Calu3 (cell line): ENCODE results near the gene MLKL. TPM values are rescaled to one million over a fixed set of nuclear protein-coding genes. Genes with fewer than 3 reads are reported as not detected.

Experiments used
- BruUV-seq: library from RNA; stranded (reverse); fragments of 400-500 nt; replicated peaks from 2 replicates; lab custom pipeline; 2021; lab: Mats Ljungman, UMichigan
- CTCF ChIA-PET: fragments of 300-600 bp; sonication (Branson Sonifier 250); formaldehyde crosslinking; loops from one replicate; lab custom pipeline; 2022; ENCODE audit warnings: antibody characterized with exemption; lab: Charles Lee
- DNase-seq: peaks from one replicate; pipeline ENCODE4 v3.0.0; 2022
- H3K27ac Mint-ChIP-seq: one replicate; pipeline ENCODE4 v1.8.0; 2022; ENCODE audit warnings: mixed read lengths; ENCODE audit not compliant: unreplicated experiment
- H3K27me3 Mint-ChIP-seq: one replicate; pipeline ENCODE4 v1.8.0; 2022; ENCODE audit warnings: mixed read lengths; ENCODE audit not compliant: unreplicated experiment
- H3K36me3 Mint-ChIP-seq: one replicate; pipeline ENCODE4 v1.8.0; 2022; ENCODE audit warnings: mild to moderate bottlenecking, moderate library complexity, mixed read lengths; ENCODE audit not compliant: insufficient read depth, unreplicated experiment
- H3K4me1 Mint-ChIP-seq: one replicate; pipeline ENCODE4 v1.8.0; 2022; ENCODE audit warnings: mild to moderate bottlenecking, low read depth, mixed read lengths; ENCODE audit not compliant: unreplicated experiment
- H3K4me3 Mint-ChIP-seq: one replicate; pipeline ENCODE4 v1.8.0; 2022; ENCODE audit warnings: mild to moderate bottlenecking, low read depth, moderate library complexity, mixed read lengths; ENCODE audit not compliant: unreplicated experiment
- H3K9me3 Mint-ChIP-seq: one replicate; pipeline ENCODE4 v1.8.0; 2022; ENCODE audit warnings: low read depth, mixed read lengths; ENCODE audit not compliant: unreplicated experiment
- intact Hi-C: fragments of 100-400 bp; cut with micrococcal nuclease; formaldehyde crosslinking; loops from one replicate; pipeline ENCODE4 v1.10.0; 2022; ENCODE audit not compliant: unreplicated experiment
- total RNA-seq: library from RNA; stranded (reverse); gene quantifications from 2 replicates; pipeline ENCODE4 v1.2.3, GENCODE V29; 2022
- TF ChIP-seq, protein P1 (sequence below): fragments of 200-600 bp; IDR thresholded peaks from one replicate; pipeline ENCODE4 v1.8.0; 2022; ENCODE audit warnings: antibody characterized with exemption; ENCODE audit not compliant: unreplicated experiment

MLKL gene
- total RNA-seq, 1 experiment from 2014 or later, result 38.8 TPM

- no peak overlapping the region for H3K4me3 Mint-ChIP-seq
- CTCF ChIA-PET, result no interaction called here
- no peak for DNase-seq
- no peak overlapping the region for H3K27ac Mint-ChIP-seq
- TF ChIP-seq, protein P1, sequence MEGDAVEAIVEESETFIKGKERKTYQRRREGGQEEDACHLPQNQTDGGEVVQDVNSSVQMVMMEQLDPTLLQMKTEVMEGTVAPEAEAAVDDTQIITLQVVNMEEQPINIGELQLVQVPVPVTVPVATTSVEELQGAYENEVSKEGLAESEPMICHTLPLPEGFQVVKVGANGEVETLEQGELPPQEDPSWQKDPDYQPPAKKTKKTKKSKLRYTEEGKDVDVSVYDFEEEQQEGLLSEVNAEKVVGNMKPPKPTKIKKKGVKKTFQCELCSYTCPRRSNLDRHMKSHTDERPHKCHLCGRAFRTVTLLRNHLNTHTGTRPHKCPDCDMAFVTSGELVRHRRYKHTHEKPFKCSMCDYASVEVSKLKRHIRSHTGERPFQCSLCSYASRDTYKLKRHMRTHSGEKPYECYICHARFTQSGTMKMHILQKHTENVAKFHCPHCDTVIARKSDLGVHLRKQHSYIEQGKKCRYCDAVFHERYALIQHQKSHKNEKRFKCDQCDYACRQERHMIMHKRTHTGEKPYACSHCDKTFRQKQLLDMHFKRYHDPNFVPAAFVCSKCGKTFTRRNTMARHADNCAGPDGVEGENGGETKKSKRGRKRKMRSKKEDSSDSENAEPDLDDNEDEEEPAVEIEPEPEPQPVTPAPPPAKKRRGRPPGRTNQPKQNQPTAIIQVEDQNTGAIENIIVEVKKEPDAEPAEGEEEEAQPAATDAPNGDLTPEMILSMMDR, result no peak
- no TSS peak for BruUV-seq
- peaks cover 50% of the 10 kb centered on the region for H3K36me3 Mint-ChIP-seq
- H3K27me3 Mint-ChIP-seq, result no peaks in the 10 kb centered on the region
- no peaks in the 10 kb centered on the region for H3K4me1 Mint-ChIP-seq
- intact Hi-C loops, result no loop called here
- no peaks in the 10 kb centered on the region for H3K9me3 Mint-ChIP-seq
Observed at GRCh38 chr16:74721716-74722115, 21.1 kb upstream of the MLKL start.

GRCh38 chr16:74720579-74720978 lies 19.9 kb upstream of the MLKL start:
- intact Hi-C loops, result no loop called here
- no peak for DNase-seq
- BruUV-seq, result no TSS peak
- TF ChIP-seq, protein P1, result no peak
- H3K4me1 Mint-ChIP-seq, result no peaks in the 10 kb centered on the region
- H3K4me3 Mint-ChIP-seq, result no peak overlapping the region
- no peak overlapping the region for H3K27ac Mint-ChIP-seq
- no peaks in the 10 kb centered on the region for H3K9me3 Mint-ChIP-seq
- H3K36me3 Mint-ChIP-seq, result peaks cover 50% of the 10 kb centered on the region
- H3K27me3 Mint-ChIP-seq, result no peaks in the 10 kb centered on the region
- CTCF ChIA-PET, result interaction anchor here (0.9 kb wide), 1 partner anchor 15 kb away, joined by 3 read pairs; no protein-coding TSS in a partner anchor

DNA sequence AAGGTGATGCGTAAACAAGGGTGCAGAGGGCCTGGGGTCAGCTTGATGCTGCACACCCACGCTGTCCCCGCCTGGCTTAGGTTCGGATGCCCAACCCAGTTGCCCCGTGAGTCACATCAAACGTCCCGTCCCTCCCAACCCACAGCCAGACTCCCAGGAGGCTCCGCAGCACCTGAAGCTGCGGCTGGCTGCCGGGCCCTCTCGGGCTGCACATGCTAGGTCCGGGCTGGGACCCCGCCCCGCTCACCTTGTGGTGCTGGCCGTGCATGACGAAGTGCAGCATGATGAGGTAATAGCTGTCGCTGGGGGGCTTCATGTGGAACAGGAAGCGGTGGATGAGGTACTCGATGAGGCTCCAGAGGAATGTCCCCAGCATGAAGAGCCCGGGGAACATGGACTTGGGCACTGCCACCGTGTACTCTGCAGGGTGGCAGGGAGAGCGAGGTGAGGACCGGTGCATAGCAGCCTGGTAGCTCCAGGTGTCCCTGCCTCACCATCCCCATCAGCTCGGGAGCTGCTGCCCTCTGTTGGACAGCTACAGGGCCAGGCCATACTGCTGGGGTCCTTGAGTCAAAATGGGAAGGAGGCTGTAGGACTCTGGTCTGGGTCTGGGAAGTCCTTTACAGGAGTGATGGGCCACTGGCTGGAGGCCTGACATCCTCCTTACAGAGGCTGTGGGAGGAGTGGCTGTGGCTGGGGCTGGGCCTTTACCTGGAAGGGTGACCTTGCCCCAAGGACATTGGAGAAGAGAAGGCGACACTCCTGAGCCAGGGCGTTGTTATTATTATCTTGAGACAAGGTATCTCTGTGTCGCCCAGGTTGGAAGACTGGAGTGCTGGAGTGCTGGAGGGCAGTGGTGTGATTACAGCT lies 18.3 kb upstream of the MLKL start:
- Mint-ChIP-seq H3K4me1 (no peaks in the 10 kb centered on the region), H3K27me3 (no peaks in the 10 kb centered on the region), H3K27ac (no peak overlapping the region), H3K9me3 (no peaks in the 10 kb centered on the region), H3K4me3 (no peak overlapping the region), H3K36me3 (peaks cover 58% of the 10 kb centered on the region)
- CTCF ChIA-PET, result interaction anchor here (0.6 kb wide), 1 partner anchor 1597 kb away, joined by 3 read pairs; no protein-coding TSS in a partner anchor
- BruUV-seq, result no TSS peak
- TF ChIP-seq, protein P1, result no peak
- no peak for DNase-seq
- intact Hi-C loops, result no loop called here

DNA sequence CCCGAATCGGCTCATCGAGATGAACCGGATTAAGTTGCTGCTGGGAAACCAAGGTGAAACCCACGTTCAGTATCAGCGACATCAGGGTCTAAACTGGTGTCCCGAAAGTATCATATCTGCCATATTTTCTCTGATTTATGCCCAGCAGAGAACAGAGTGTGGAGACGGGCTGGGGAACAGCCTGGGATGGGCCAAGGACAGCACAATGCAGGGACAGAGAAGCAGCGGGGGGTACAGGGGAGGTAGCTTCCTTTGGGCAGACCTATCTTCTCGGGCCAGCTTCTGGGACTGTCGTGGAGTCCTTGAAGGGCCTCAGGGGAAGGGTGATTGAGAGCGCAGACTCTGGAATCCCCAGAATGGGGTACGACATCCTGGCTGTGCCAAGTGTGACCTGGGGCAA lies 17.5 kb upstream of the MLKL start:
- H3K27ac Mint-ChIP-seq, result no peak overlapping the region
- no peak for DNase-seq
- H3K36me3 Mint-ChIP-seq, result peaks cover 52% of the 10 kb centered on the region
- H3K4me3 Mint-ChIP-seq, result no peak overlapping the region
- TF ChIP-seq, protein P1, result no peak
- BruUV-seq, result no TSS peak
- H3K27me3 Mint-ChIP-seq, result no peaks in the 10 kb centered on the region
- intact Hi-C loops, result no loop called here
- no peaks in the 10 kb centered on the region for H3K4me1 Mint-ChIP-seq
- CTCF ChIA-PET, result no interaction called here
- H3K9me3 Mint-ChIP-seq, result no peaks in the 10 kb centered on the region
